ENCODE measurements around the gene KLHL33. TPM values are rescaled to one million over a fixed set of nuclear protein-coding genes. Genes with fewer than 3 reads are reported as not detected.
A peak's percentile ranks its signal among the peaks of the same experiment; 100 is the strongest.

KLHL33 gene
- total and polyA plus RNA-seq, 10 of the 15 experiments (the other 5 are each of a cell fraction or from before 2014, with no cell fraction given) = 0.01 to 0.16 (median 0.04) TPM; not detected in 5

DNA sequence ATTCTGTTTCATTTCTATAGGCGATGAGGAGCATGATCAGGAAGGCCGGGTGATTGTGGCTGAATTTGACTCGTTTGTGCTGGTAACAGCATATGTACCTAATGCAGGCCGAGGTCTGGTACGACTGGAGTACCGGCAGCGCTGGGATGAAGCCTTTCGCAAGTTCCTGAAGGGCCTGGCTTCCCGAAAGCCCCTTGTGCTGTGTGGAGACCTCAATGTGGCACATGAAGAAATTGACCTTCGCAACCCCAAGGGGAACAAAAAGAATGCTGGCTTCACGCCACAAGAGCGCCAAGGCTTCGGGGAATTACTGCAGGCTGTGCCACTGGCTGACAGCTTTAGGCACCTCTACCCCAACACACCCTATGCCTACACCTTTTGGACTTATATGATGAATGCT, 21.0 kb upstream of the KLHL33 start:
- ChIA-PET CTCF (interaction anchor here (1.8 to 4.7 kb wide), 3 partner anchors 13 to 43 kb away, joined by 5 to 48 read pairs (median 9); partner anchors contain the start of gene TEP1), RAD21 (ENCODE audit: unreplicated experiment) (interaction anchor here (2.9 kb wide), 1 partner anchor 42 kb away, joined by 17 read pairs; no protein-coding TSS in a partner anchor), POLR2A (no interaction called here), SMC1A (ENCODE audit: uncharacterized antibody, unreplicated experiment) (interaction anchor here (2.6 to 3.0 kb wide), 3 partner anchors 36 to 129 kb away, joined by 9 to 27 read pairs (median 17); no protein-coding TSS in a partner anchor)
- TF ChIP-seq ZNF274 (IDR thresholded peaks at IDR 0.05; ENCODE audit: insufficient read depth, insufficient read length) = no peak
- peak; percentile 28 for TF ChIP-seq MTA3 (IDR thresholded peaks at IDR 0.05; ENCODE audit: borderline replicate concordance, low read length)
- TF ChIP-seq CHD4 (IDR thresholded peaks at IDR 0.05) = no peak
- peak; percentile 52; the same call in 1 of the 2 replicates for TF ChIP-seq POLR2A (IDR thresholded peaks at IDR 0.05; ENCODE audit: low read depth, low read length)
- no peak for TF ChIP-seq ZBED1 (IDR thresholded peaks at IDR 0.05; ENCODE audit: borderline replicate concordance)
- peak; percentile 40 for TF ChIP-seq POLR2AphosphoS5 (IDR thresholded peaks at IDR 0.05; ENCODE audit: low read length)
- no peak for TF ChIP-seq SIX5 (IDR thresholded peaks at IDR 0.05; ENCODE audit: low read depth, low read length, severe bottlenecking)
- TF ChIP-seq POLR2AphosphoS2 (IDR thresholded peaks at IDR 0.05; ENCODE audit: low read depth, low read length) = peak; percentile 66; the same call in 1 of the 2 replicates
- no peak for TF ChIP-seq ZNF24 (IDR thresholded peaks at IDR 0.05)
- TF ChIP-seq FOXM1 (IDR thresholded peaks at IDR 0.05; ENCODE audit: low read depth, low read length) = no peak
- Histone ChIP-seq H3K9me3 (replicated peaks; ENCODE audit: control insufficient read depth, insufficient read depth, low read length) (no peaks in the 10 kb centered on the region), H3K4me2 (ENCODE audit: control insufficient read depth, insufficient read depth) (peak overlapping the region; percentile 43; the same call in 1 of the 2 replicates), H3K36me3 (ENCODE audit: control insufficient read depth in 2 of 2, insufficient read depth in 2 of 2, low read length in 1 of 2) (peaks cover 12 to 27% of the 10 kb centered on the region in 2 experiments), H3K27me3 (replicated peaks in 1 of 2; ENCODE audit: control insufficient read depth in 2 of 2, insufficient read depth in 2 of 2, low read length in 1 of 2) (no peaks in the 10 kb centered on the region), H3K4me1 (ENCODE audit: control insufficient read depth, insufficient read depth, low read length) (peaks cover 6% of the 10 kb centered on the region), H2AFZ (ENCODE audit: control insufficient read depth, low read depth, low read length) (no peak overlapping the region), H3K9ac (ENCODE audit: control insufficient read depth, insufficient read depth, low read length) (no peak overlapping the region), H3K27ac (ENCODE audit: control insufficient read depth, insufficient read depth) (no peak overlapping the region), H4K20me1 (ENCODE audit: control insufficient read depth, insufficient read depth) (no peaks in the 10 kb centered on the region), H3K79me2 (ENCODE audit: control insufficient read depth, insufficient read depth, low read length) (peaks cover 57% of the 10 kb centered on the region), H3K4me3 (no peak overlapping the region)
- in situ Hi-C loops (cut with MboI) (no loop called here), intact Hi-C loops (cut with micrococcal nuclease; ENCODE audit: unreplicated experiment) (no loop called here)
- FAIRE-seq = no peak
- WGBS (ENCODE audit: insufficient coverage, insufficient replicate concordance, low lambda C conversion rate, missing lambda C conversion rate) = 91% methylated on average over 13 of the region's 13 CpGs
- no TSS peak for BruUV-seq (replicated peaks)
- no peak for DNase-seq (ENCODE audit: low read depth, low spot score)
- no peak for ATAC-seq

Data from GM12878 (cell line).